Measurements from ENCODE around the gene FOXN1.
A peak's percentile ranks its signal among the peaks of the same experiment; 100 is the strongest.

The FOXN1 gene

DNA sequence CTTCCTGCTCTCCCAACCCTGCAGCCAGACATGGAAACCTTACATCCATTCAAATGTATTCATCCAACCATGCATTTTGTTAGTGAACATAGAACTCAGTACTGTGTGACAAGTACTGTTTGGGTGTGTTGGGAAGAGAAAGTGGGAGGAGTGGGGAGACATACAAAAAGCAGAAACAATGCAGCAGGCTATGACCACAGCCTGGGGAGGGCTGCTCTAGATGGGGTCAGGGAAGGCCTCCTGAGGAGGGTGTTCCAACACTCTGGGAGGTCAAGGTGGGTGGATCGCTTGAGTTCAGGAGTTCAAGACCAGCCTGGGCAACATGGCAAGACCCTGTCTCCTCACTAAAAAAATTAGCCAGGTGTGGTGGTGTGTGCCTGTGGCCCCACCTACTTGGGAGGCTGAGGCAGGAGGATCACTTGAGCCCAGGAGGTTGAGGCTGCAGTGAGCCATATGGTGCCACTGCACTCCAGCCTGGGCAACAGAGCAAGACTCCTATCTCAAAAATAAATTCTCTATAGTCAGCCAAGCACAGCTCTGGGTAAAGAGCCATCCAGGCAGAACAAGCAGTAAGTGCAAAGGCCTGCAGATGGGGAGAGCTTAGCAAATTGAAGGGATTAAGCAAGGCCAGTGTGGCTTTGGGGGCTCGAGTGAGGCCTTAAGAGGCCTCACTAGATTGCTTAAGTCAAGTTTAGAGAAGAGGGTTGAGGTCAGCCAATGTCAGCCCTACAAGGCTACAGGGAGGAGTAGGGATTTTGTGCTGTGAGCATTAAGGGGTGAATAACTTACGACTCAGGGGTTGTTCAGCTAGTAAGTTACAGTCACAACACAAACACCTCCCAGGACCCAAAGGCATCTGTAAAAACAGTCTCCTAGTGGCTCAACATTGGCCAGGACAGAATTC lies 27.2 kb upstream of the FOXN1 start:
- DNase-seq: no peak

DNA sequence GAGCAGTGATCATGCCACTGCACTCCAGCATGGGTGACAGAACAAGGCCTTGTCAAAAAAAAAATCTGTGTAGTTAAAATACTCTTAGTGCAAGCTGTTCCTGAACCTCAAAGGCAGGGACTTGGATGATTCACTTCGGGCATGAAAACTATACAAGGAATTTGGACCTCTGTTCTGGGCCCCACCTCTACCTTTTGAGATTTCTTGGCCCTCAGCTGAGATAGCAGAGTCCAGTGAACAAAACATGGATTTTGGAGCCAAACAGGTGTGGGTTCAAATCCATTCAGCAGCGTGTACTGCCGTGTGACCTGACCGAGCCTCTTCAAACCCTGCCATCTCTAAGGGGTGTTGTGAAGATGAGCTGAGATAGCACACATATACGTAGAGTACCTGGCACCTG lies 25.9 kb upstream of the FOXN1 start:
- DNase-seq: no peak

DNA sequence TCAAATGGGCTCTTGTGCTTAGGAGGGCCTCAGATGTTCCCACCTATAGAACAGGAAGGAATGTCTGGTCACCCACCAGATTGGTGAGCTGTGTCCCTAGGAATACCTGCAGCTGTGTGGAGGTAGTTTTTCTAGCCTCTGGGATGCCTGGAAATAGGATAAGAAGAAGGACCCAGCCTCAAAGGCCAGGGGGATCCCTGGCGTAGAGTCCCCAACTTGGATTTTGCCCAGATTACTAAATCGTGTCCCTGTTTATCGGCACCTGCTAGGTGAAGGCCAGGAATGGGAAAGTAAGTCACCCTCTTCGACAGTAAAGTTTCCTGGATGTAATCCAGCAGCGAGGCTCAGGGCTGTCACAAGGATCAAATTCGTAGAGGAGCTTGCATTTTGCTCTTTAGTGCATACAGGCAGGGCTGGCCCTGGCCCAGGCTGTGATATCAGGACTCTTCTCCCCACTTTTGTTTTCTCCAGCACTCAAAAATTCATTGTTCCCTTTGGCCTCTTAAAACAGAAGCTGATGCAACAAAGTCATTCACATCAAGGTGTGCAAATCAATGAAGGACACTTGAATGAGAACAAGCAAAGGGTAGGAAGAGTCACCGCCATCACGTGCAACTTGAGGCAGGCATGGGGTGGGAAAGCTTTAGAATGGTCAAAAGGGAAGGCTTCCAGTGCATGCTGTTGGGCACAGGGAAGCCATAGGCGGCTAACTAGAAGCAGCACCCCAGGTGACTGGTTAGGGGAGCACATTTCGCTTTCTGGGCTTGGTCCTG lies 25.2 kb upstream of the FOXN1 start:
- no peak for DNase-seq

DNA sequence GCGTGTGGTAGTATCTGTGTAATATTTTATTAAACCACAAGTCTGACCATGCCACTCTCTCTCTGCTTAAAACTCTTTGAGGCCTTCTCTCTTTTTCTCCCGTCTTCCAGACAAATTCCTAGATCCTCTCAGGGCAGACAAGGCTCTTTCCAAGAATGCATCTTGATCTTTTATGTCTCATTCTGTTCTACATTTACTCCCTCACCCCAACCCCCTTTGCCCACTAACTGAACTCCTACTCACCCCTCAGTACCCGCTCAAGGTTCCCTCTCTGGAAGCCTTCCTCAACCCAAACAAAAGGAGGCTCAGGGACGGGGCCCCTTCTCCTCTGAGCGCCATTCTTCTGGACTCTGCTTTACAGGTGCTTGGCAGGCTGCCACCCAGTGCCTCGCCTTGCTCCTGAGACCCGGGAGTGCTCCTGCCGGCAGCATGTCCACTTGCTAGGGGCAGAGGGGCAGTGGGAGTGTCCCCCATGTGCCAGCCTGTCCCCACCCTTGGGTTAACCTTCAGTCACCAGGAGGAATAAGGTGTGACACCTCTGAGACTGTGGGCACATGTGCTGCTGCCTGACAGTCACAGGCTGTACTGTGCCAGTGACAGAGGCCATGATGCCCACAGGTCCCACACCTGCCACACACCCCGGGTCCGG lies 23.5 kb upstream of the FOXN1 start:
- no peak for DNase-seq

DNA sequence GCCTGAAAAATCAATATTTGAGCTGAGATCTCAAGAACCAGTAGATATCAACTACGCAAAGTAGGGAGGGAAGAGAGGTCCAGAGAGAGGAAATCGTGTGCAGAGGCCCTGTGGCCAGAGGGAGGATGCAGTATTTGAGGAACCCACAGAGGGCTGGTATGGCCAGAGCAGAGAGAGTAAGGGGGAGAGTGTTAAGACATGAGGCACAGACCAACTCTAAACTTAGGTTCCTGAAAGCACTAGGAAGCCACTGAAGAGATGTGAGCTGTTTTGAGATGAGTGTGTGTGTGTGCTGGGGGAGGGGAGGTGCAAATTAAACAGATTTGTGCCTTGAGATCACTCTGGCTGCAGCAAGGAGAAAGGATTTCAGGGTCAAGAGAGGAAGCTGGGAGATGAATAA lies 21.9 kb upstream of the FOXN1 start:
- no peak for DNase-seq

DNA sequence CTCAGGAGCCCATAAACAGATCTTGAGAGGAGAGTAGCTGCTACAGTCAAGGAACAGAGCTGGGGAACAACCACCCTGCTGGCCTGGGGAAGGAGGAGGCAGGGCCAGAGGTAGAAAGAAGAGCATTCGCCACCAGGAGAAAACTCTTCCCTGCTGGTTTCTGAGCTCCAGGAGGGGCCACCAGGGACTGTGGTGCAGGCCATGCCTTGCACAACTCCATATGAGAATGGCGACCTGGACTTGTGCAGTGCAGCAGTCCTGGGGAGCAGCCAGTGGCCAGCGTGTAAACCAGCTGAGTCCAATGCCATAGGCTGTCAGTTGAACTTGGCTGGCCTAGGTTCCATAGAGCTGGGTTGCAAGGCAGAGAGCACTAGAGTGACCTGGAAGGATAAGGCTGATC lies 21.1 kb upstream of the FOXN1 start:
- DNase-seq: no peak

DNA sequence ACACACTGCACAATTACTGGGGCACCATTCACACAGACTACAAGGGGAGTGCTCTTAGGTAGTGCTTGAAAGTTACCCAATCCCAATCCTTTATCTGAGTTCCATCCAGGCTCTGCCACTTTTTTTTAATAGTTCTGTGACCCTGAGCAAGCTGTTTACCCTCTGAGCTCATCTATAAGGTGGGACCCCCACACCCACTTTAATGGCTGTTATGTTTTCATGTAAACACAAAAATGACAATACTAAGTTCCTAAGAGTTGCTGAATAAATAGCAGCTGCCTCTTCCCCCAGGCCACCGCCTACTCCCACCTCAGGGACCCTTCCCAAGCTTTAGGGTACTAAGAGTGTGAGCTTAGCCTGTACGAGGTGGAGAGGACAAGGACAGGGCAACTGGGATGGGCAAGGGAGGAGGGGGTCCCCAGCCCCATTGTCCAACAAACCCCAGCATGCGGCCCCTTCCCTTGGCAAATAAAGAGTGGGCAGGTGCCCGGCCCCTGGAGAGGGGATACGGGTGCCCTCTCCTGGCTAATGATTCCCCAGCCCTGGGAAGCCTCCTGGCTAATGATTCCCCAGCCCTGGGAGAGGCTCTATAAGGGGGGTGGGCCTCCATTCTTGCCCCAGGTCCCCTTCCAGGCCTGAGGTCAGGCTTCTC lies 18.1 kb upstream of the FOXN1 start:
- no peak for DNase-seq

DNA sequence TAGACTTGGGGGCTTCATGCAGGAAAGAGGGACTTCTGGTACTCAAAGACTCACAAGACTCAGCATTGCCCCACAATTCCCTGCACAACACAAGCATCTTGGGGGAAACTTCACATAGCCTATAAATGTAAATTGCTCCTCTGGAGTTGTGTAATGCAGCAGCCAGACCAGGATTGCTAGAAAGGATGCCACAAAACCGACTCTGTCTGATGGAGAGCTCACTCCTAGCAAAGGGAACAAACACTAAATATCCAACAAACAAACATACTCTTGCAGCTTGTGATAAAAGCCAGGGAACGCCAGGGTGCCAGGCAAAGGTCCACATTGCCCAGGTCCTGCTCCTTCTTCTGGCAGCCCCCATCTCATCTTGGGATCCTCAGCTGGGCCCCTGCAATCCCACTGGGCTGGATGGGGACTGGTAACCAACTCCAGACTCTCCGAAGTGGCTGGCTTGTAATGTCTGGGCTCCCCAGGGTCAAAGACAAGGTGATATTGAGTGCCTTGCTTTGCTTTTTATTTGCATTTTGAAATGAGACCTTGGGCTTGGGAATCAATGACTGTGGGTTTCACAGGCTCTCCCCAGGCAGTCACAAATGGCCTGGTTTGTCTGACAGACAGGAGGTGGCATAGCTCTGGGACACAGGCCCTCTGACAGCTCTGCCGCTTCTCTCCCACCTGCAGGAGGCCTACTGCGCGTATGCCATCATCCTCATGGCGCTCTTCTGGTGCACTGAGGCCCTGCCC lies 17.4 kb upstream of the FOXN1 start:
- no peak for DNase-seq

DNA sequence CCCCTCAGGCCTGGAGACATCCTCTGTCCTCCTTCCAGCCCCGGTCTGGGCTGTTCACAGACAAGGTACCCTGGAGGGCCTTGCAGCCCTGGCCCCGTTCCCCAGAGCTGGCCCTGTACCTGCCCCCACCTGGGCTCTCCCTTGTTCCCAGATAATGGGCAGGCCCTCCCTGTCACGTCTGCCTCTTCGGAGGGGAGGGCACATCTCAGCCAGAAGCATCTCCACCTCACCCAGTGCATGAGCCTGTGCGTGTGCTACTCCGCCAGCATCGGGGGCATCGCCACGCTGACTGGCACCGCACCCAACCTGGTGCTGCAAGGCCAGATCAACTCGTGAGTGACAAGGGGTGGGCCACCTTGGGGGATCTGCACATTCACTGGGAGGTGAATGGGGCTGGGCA lies 14.9 kb upstream of the FOXN1 start:
- DNase-seq: no peak

DNA sequence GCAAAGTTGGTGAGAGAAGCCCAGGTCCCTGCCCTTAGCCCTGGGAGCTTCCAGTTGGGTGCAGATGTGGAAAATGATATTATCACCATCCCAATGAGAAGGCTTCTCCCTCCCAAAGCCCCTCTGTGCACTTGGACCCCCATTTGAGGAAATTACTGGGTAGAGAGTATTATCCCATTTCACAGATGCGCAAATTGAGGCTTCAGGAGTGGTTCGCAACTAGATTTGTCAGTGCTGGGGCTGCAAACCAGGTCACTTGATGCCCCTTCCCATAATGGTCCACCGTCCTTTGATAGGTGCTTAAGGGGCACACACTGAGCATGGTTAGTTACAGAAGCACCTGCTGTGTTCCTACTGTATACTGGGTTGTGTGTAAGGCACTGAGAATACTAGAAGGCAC lies 14.3 kb upstream of the FOXN1 start:
- no peak for DNase-seq

DNA sequence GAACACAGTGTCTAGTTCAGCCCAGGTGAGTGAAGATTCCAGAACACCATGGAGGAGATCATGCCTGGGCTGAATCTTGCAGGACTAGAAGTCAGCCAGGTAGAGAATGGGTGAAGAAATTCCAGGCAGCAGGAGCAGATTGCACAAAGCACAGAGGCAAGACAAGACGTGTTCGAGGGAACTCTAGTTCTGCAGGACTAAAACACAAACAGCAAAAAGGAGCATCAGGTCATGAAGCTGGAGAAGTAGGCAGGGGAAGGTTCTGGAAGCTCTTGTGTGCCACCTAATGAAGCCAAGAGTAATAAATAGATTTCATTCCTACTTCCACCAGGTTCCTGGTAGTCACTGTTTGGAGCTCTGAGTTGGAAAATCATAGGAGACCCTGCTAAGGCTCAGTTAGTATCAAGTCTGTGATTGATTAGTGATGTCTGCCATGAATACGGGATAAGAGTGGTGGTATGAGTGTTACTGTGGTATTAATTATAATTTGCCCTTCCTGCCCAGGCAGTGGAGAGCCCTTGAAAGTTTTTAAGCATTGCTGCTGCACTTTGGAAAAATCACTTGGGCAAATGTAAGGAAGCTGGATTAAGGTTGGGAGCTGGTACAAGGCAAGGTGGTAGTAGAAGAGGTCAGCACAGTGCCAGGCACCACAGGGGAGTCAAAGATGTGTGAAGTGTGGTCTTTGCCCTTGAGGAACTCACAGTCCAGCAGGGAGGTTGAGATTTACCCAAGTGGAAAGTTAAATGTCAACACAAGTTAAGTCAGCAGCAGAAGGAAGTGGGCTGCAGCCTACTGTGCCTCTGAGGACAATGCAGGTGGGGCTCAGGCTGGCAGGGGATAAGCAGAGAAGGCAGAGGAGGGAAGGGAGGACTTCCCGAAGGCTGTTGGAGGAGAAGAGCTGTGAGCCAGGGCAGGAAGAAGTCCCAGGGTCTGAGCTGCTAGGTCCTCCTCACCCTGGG lies 13.5 kb upstream of the FOXN1 start:
- no peak for DNase-seq

DNA sequence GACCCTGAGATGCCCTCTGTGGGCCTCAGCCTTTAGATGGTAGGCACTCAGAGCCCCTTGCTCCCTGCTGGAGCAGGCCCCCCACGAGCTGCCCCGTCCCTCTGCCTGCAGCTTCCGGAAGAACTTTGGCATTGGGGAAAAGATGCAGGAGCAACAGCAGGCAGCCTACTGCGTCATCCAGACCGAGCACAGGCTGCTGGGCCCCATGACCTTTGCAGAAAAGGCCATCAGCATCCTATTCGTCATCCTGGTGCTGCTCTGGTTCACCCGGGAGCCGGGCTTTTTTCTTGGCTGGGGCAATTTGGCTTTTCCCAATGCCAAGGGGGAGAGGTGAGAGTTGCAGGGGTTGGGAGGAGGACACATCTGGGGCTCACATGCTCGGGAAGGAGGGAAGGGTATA lies 12.7 kb upstream of the FOXN1 start:
- no peak for DNase-seq

DNA sequence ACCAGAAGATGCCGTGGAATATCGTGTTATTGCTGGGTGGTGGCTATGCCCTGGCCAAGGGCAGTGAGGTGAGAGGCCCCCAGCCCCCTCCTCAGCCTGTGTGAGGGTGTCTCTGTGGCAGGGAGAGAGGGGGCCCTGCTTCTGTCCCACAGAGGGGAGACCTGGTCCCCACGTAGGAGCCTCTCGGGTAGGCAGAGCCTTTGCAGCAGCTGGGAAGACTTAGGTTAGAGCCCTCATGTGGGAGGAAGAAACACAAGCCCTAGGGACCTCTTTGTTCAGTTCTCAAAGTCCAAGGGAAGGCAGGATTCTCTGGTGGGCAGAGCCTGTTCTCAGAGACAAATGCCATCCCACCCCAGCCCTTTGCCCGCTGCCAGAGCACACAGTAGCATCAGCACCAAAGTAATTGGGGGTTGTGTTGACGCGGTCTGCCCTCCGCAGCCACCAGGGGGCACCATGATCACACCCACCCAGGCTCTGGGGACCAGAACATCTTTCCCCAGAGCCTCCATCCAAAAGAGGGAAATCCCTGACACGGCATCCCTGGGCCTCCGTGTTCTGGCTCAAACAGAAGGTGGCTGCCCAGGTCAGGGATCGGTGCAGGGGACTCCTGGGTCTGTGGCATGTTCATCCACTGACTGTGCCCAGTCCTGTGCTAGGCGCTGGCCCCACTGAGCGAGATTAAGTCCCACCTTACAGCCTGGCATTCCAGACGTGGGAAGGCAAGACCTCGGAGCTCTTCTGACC lies 11.5 kb upstream of the FOXN1 start:
- peak; percentile 71 for DNase-seq

DNA sequence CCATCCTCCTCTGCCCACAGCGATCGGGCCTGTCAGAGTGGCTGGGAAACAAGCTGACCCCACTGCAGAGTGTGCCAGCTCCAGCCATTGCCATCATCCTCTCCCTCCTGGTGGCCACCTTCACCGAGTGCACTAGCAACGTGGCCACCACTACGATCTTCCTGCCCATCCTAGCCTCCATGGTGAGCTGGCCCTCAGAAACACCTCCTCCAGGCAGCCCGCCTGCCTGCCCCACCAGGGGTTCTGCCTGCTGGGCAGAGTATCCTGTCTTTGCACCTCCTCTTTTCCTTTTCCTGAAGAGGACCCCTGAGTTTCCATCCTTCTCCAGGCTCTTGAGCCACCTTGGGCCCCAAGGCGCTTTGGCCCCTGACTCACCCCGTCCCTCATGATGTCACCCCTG lies 10.5 kb upstream of the FOXN1 start:
- no peak for DNase-seq

DNA sequence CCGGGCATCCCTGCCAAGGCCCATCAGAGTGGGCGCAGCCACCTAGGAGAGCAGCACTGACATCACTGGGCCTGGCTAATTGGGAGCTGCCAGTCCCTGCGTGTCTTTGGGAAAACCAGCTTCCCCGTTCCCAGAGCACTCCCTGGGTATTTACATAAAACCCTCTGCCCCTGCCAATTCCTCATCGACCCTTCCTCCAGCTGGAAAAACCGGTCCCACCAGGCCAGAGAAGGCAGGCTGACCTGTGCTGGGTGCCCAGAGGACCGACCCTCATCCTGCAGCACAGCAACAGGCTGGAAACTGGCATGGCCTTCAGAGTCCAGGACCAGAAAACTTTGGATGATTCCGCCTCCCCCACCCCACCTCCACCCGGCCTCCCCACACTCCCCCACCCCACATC lies 8.2 kb upstream of the FOXN1 start:
- DNase-seq: no peak

DNA sequence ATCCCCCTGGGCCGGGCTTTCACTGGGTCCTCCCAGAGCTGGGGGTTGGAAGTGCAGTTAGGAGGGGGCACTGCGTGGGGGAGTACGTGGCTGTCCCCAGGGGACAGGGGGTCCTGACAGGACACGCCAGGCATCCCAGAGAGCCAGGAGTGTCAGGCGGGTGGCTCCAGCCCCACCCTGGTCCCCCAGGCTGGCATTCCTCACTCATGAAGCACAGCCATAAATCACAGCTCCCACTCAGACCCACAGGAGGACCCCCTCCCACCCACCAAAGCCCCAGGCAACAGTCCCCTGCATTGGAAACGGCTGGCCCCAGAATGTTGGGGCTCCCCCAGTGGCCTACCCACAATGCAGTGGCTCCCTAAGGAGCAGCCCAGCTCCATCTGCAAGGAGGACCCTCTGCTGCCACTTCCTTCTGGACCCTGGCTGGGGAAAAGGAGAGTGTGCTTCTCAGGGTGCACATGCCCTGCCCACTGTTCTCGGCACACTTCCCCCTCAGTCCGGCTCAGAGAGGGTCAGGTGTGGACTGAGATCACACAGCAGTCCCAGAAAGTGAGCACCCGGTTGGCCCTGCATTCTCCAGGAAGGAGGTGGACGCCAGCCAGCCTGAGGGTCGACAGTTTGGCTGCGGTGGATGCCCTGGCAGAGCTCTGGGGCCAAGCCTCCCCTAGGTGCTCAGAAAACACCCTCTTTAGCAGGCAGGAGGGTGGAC lies 7.3 kb upstream of the FOXN1 start:
- no peak for DNase-seq

DNA sequence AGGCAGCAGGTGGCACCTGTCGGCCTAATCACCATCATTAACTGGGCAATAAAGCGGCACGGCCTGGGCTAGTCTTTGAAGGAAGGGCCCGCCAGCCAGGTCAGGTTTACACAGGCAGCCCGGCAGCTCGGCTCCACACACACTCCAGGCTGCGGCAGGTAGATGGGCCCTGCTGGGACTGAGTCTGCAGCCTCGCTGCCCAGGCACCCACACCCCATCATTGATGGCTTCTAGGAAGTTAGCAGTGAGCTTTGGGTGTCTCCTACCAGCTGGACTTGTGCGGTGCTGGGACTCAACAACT lies 6.8 kb upstream of the FOXN1 start:
- no peak for DNase-seq

DNA sequence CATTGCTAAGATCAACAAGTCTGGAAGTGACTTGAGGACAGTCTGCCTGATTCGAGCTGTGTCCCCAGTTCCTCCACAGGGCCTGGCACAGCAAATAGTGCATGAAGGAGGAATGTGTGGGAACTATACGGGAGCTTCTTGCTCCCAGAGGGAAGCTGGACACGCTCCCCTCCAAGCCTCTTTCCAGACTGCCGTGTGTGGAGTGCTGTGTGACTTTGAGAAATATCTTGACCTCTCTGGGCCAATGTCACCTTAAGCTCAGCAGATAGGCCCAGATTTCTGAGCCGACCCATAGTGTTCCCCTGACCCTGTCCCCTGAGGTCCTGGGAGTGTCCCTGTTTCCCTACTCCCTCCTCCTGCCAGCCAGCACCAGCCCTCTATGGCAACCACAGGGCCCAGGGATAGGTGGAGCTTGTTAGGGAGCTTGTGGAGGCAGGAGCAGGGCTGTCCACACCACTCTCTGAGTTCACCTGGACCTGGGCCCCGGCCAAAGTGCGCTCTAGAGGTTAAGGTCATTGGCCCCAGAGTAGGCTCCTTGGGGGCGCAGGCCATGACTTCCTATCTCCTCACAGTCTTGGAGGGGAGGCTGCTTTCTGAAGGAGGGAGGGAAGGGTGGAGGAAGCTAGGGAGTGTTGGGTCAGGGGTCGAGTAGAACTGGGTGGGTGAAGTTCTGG lies 6.3 kb upstream of the FOXN1 start:
- DNase-seq: no peak

DNA sequence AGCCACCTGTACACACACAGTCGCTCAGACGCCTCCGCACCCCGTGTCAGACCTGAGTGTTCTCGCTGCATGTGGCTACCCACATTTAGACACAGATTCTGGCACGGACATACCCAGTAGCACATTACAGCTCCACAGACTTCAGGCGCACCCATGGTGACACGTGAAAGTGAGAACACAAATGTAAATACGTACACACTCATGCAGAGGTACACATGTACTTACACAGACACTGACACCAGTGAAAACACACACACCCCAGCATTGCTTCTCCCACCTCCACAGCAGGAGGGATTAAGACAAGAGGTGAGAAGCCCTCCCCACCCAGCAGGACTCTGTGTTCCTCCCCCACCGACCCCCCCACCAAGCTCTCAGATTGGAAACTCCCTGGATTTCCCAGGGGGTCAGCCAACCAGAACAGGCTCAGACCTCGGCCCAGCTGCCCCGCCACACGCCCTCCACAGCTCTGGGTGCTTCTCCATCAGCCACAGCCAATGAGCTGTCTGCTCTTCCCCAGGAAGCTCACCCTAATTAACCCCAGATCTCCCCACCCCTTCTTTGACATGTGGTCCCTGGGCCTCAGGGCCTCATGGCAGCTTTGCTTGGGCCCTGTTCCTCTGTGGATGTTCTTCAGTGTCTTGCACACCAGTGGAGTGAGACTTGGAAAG lies 5.3 kb upstream of the FOXN1 start:
- no peak for DNase-seq
